Glutamatergic neuron (in vitro differentiated cells): ENCODE measurements around the gene PON3. TPM values are rescaled to one million over a fixed set of nuclear protein-coding genes. Genes with fewer than 3 reads are reported as not detected.

Experiments used
- DNase-seq: peaks from one replicate; pipeline ENCODE4 v3.0.0; 2022
- H3K27ac Mint-ChIP-seq: one replicate; pipeline ENCODE4 v1.8.0; 2020; ENCODE audit warnings: mild to moderate bottlenecking, mixed read lengths, inconsistent platforms; ENCODE audit not compliant: unreplicated experiment
- H3K27me3 Mint-ChIP-seq: one replicate; pipeline ENCODE4 v1.8.0; 2020; ENCODE audit warnings: mild to moderate bottlenecking, moderate library complexity, mixed read lengths, inconsistent platforms; ENCODE audit not compliant: unreplicated experiment
- H3K36me3 Mint-ChIP-seq: one replicate; pipeline ENCODE4 v1.8.0; 2020; ENCODE audit warnings: mild to moderate bottlenecking, mixed read lengths, inconsistent platforms; ENCODE audit not compliant: unreplicated experiment
- H3K4me1 Mint-ChIP-seq: one replicate; pipeline ENCODE4 v1.8.0; 2020; ENCODE audit warnings: mild to moderate bottlenecking, low read depth, mixed read lengths, inconsistent platforms; ENCODE audit not compliant: unreplicated experiment
- H3K4me3 Mint-ChIP-seq: one replicate; pipeline ENCODE4 v1.8.0; 2020; ENCODE audit warnings: mild to moderate bottlenecking, mixed read lengths, inconsistent platforms; ENCODE audit not compliant: unreplicated experiment
- H3K9me3 Mint-ChIP-seq: one replicate; pipeline ENCODE4 v1.8.0; 2020; ENCODE audit warnings: mild to moderate bottlenecking, moderate library complexity, mixed read lengths, inconsistent platforms; ENCODE audit not compliant: unreplicated experiment
- total RNA-seq: library from RNA; stranded (reverse); fragmentation: NEBNext Ultra II Directional; extraction: Animal tissue kit (Norgen Biotek cat#: 25700); gene quantifications from one replicate; pipeline ENCODE4 v1.2.1, GENCODE V29; 2021; ENCODE audit not compliant: unreplicated experiment
- TF ChIP-seq, protein P1 (sequence below): fragments of 200-600 bp; sonication (generic); IDR thresholded peaks from one replicate; pipeline ENCODE4 v1.5.0; 2021; ENCODE audit not compliant: partially characterized antibody, unreplicated experiment

Gene PON3
- total RNA-seq, 1 donor from 2014 or later, result not detected

GRCh38 chr7:95411666-95412065 is 15.5 kb upstream of the PON3 start:
- no peak for DNase-seq
- Mint-ChIP-seq H3K36me3 (no peaks in the 10 kb centered on the region), H3K27ac (no peak overlapping the region), H3K4me3 (no peak overlapping the region), H3K9me3 (no peaks in the 10 kb centered on the region), H3K4me1 (peaks cover 3% of the 10 kb centered on the region), H3K27me3 (no peaks in the 10 kb centered on the region)
- TF ChIP-seq, protein P1, sequence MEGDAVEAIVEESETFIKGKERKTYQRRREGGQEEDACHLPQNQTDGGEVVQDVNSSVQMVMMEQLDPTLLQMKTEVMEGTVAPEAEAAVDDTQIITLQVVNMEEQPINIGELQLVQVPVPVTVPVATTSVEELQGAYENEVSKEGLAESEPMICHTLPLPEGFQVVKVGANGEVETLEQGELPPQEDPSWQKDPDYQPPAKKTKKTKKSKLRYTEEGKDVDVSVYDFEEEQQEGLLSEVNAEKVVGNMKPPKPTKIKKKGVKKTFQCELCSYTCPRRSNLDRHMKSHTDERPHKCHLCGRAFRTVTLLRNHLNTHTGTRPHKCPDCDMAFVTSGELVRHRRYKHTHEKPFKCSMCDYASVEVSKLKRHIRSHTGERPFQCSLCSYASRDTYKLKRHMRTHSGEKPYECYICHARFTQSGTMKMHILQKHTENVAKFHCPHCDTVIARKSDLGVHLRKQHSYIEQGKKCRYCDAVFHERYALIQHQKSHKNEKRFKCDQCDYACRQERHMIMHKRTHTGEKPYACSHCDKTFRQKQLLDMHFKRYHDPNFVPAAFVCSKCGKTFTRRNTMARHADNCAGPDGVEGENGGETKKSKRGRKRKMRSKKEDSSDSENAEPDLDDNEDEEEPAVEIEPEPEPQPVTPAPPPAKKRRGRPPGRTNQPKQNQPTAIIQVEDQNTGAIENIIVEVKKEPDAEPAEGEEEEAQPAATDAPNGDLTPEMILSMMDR, result no peak

- no peak for DNase-seq
- TF ChIP-seq, protein P1, result no peak
- H3K27me3 Mint-ChIP-seq, result no peaks in the 10 kb centered on the region
- H3K9me3 Mint-ChIP-seq, result no peaks in the 10 kb centered on the region
- no peak overlapping the region for H3K27ac Mint-ChIP-seq
- H3K36me3 Mint-ChIP-seq, result no peaks in the 10 kb centered on the region
- H3K4me1 Mint-ChIP-seq, result peaks cover 4% of the 10 kb centered on the region
- H3K4me3 Mint-ChIP-seq, result no peak overlapping the region
Measured at GRCh38 chr7:95411036-95411435, 14.9 kb upstream of the PON3 start.

GRCh38 chr7:95407751-95408150 is 11.6 kb upstream of the PON3 start:
- peaks cover 11% of the 10 kb centered on the region for H3K4me1 Mint-ChIP-seq
- H3K4me3 Mint-ChIP-seq, result no peak overlapping the region
- peak overlapping the region; percentile 4 for H3K27ac Mint-ChIP-seq
- H3K9me3 Mint-ChIP-seq, result no peaks in the 10 kb centered on the region
- no peaks in the 10 kb centered on the region for H3K27me3 Mint-ChIP-seq
- no peaks in the 10 kb centered on the region for H3K36me3 Mint-ChIP-seq
- DNase-seq, result no peak
- TF ChIP-seq, protein P1, result no peak

DNA sequence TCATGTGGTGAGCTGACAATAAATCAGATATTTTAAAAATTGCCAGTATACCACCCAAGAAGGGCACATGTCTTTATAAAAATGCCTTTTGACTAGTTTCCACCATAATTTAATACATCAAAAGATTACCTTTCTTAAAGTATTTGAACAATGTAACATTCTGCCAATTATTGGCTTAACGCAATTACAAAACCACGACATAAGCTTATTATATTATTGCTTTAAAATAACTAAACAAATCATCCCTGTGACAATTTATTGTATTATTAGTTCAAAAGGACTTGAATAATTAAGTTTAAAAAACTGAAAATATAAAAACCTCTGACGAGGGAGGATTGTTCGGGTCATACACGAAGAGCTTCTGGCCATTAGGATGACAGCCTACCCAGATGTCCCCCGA is 9.6 kb upstream of the PON3 start:
- no peaks in the 10 kb centered on the region for H3K27me3 Mint-ChIP-seq
- no peak overlapping the region for H3K27ac Mint-ChIP-seq
- TF ChIP-seq, protein P1, result no peak
- H3K9me3 Mint-ChIP-seq, result no peaks in the 10 kb centered on the region
- DNase-seq, result no peak
- H3K4me1 Mint-ChIP-seq, result peaks cover 11% of the 10 kb centered on the region
- H3K36me3 Mint-ChIP-seq, result no peaks in the 10 kb centered on the region
- H3K4me3 Mint-ChIP-seq, result no peak overlapping the region

- Mint-ChIP-seq H3K36me3 (no peaks in the 10 kb centered on the region), H3K4me1 (peaks cover 11% of the 10 kb centered on the region), H3K27me3 (peaks cover 3% of the 10 kb centered on the region), H3K9me3 (no peaks in the 10 kb centered on the region), H3K27ac (no peak overlapping the region), H3K4me3 (no peak overlapping the region)
- TF ChIP-seq, protein P1, result no peak
- no peak for DNase-seq
Measured at GRCh38 chr7:95405208-95405607, 9.0 kb upstream of the PON3 start.
